H9 (cell line): ENCODE results near the gene NRROS. TPM values are rescaled to one million over a fixed set of nuclear protein-coding genes. Genes with fewer than 3 reads are reported as not detected.
A peak's percentile ranks its signal among the peaks of the same experiment; 100 is the strongest.
"Not testable (repeated sequence)": the region's sequence is repeated elsewhere in the genome, so short reads cannot be mapped to it uniquely, and the experiment has no call there.

Experiments used
- DNase-seq: peaks from one replicate; pipeline ENCODE4 v3.0.0-alpha.2; 2017
- H2AFZ ChIP-seq: one replicate; pipeline ENCODE4 v1.6.1; 2013; ENCODE audit warnings: mild to moderate bottlenecking, low read length, control low read depth, moderate library complexity
- H2AK5ac ChIP-seq: 2 replicates; pipeline ENCODE4 v1.6.1; 2013; ENCODE audit warnings: low read length, control low read depth, mixed read lengths; ENCODE audit not compliant: insufficient read length
- H2BK120ac ChIP-seq: one replicate; pipeline ENCODE4 v1.6.1; 2013; ENCODE audit warnings: low read depth, mild to moderate bottlenecking, low read length, control low read depth, inconsistent platforms; ENCODE audit not compliant: poor library complexity, severe bottlenecking
- H2BK12ac ChIP-seq: 2 replicates; pipeline ENCODE4 v1.6.1; 2013; ENCODE audit warnings: low read length, control low read depth, mixed read lengths, low read depth; ENCODE audit not compliant: insufficient read length
- H2BK15ac ChIP-seq: 2 replicates; pipeline ENCODE4 v1.6.1; 2013; ENCODE audit warnings: low read depth, low read length, control low read depth
- H2BK20ac ChIP-seq: one replicate; pipeline ENCODE4 v1.6.1; 2013; ENCODE audit warnings: low read depth, mild to moderate bottlenecking, low read length, control low read depth, inconsistent platforms; ENCODE audit not compliant: poor library complexity, severe bottlenecking
- H2BK5ac ChIP-seq: 2 replicates; pipeline ENCODE4 v1.6.1; 2013; ENCODE audit warnings: low read length, control low read depth, mixed read lengths; ENCODE audit not compliant: insufficient read length
- H3K14ac ChIP-seq: 2 replicates; pipeline ENCODE4 v1.6.1; 2013; ENCODE audit warnings: low read length, control low read depth; ENCODE audit not compliant: insufficient read depth
- H3K18ac ChIP-seq: 2 replicates; pipeline ENCODE4 v1.6.1; 2013; ENCODE audit warnings: low read depth, mild to moderate bottlenecking, mixed read lengths, low read length, control low read depth; ENCODE audit not compliant: insufficient read length
- H3K23ac ChIP-seq: 2 replicates; pipeline ENCODE4 v1.6.1; 2013; ENCODE audit warnings: low read length, control low read depth, mixed read lengths, low read depth; ENCODE audit not compliant: insufficient read length
- H3K23me2 ChIP-seq: 2 replicates; pipeline ENCODE4 v1.6.1; 2013; ENCODE audit warnings: low read depth, mild to moderate bottlenecking, mixed read lengths, low read length, control low read depth; ENCODE audit not compliant: insufficient read length, poor library complexity, severe bottlenecking
- H3K27ac ChIP-seq: 2 replicates; pipeline ENCODE4 v1.5.1; 2013; ENCODE audit warnings: low read length, control low read depth, mixed read lengths, low read depth; ENCODE audit not compliant: insufficient read length
- H3K27me3 ChIP-seq: 2 replicates; pipeline ENCODE4 v1.6.1; 2013; ENCODE audit warnings: low read length, control low read depth, inconsistent platforms; ENCODE audit not compliant: insufficient read depth
- H3K4ac ChIP-seq: 2 replicates; pipeline ENCODE4 v1.6.1; 2013; ENCODE audit warnings: low read depth, mild to moderate bottlenecking, control low read depth, inconsistent platforms, low read length, moderate library complexity
- H3K4me1 ChIP-seq: 2 replicates; pipeline ENCODE4 v1.6.1; 2013; ENCODE audit warnings: low read length, control low read depth, inconsistent platforms; ENCODE audit not compliant: insufficient read depth
- H3K4me2 ChIP-seq: 2 replicates; pipeline ENCODE4 v1.6.1; 2013; ENCODE audit warnings: low read length, control low read depth, mixed read lengths; ENCODE audit not compliant: insufficient read length, insufficient read depth
- H3K56ac ChIP-seq: 2 replicates; pipeline ENCODE4 v1.6.1; 2013; ENCODE audit warnings: low read depth, mild to moderate bottlenecking, mixed read lengths, low read length, control low read depth; ENCODE audit not compliant: insufficient read length
- H3K79me1 ChIP-seq: 2 replicates; pipeline ENCODE4 v1.6.1; 2013; ENCODE audit warnings: low read depth, mild to moderate bottlenecking, moderate library complexity, low read length, control low read depth, inconsistent platforms; ENCODE audit not compliant: insufficient read depth, poor library complexity, severe bottlenecking
- H3K79me2 ChIP-seq: 2 replicates; pipeline ENCODE4 v1.6.1; 2013; ENCODE audit warnings: low read length, control low read depth, inconsistent platforms; ENCODE audit not compliant: insufficient read depth
- H3K9ac ChIP-seq: 2 replicates; pipeline ENCODE4 v1.6.1; 2013; ENCODE audit warnings: low read length, control low read depth, mixed read lengths; ENCODE audit not compliant: insufficient read length; ENCODE audit errors: extremely low read depth
- H3K9me3 ChIP-seq: one replicate; pipeline ENCODE4 v1.6.1; 2013; ENCODE audit warnings: low read depth, low read length, inconsistent platforms; ENCODE audit not compliant: control insufficient read depth
- H3T11ph ChIP-seq: one replicate; pipeline ENCODE4 v1.6.1; 2013; ENCODE audit warnings: mild to moderate bottlenecking, low read length, control low read depth, inconsistent platforms
- H4K20me1 ChIP-seq: one replicate; pipeline ENCODE4 v1.6.1; 2013; ENCODE audit not compliant: control insufficient read depth, insufficient read length, insufficient read depth
- H4K5ac ChIP-seq: 2 replicates; pipeline ENCODE4 v1.6.1; 2013; ENCODE audit warnings: low read depth, mild to moderate bottlenecking, mixed read lengths, low read length, control low read depth; ENCODE audit not compliant: insufficient read length
- H4K8ac ChIP-seq: replicated peaks from 2 replicates; pipeline ENCODE4 v1.6.1; 2013; ENCODE audit warnings: low read length, control low read depth, mixed read lengths, low read depth; ENCODE audit not compliant: insufficient read length
- H4K91ac ChIP-seq: 2 replicates; pipeline ENCODE4 v1.6.1; 2013; ENCODE audit warnings: low read depth, mild to moderate bottlenecking, moderate library complexity, mixed read lengths, low read length, control low read depth; ENCODE audit not compliant: insufficient read length
- H3K27ac Mint-ChIP-seq, 3 experiments: 2 replicates in 2 of 3; 3 replicates in 1 of 3; pipeline ENCODE4 v1.8.0; 2020 to 2021; ENCODE audit warnings: mixed read lengths in 3 of 3, mild to moderate bottlenecking in 1 of 3, moderate library complexity in 1 of 3
- H3K27me3 Mint-ChIP-seq: 2 replicates; pipeline ENCODE4 v1.8.0; 2021; ENCODE audit warnings: low read depth, mild to moderate bottlenecking, moderate library complexity, mixed read lengths
- H3K36me3 Mint-ChIP-seq, 3 experiments: 2 replicates in 2 of 3; 3 replicates in 1 of 3; pipeline ENCODE4 v1.8.0; 2020 to 2021; ENCODE audit warnings: low read depth in 3 of 3, mixed read lengths in 3 of 3; ENCODE audit not compliant: insufficient read depth in 1 of 3
- H3K4me1 Mint-ChIP-seq, 2 experiments: 2 replicates each; pipeline ENCODE4 v1.8.0; 2020; ENCODE audit warnings: mixed read lengths in 2 of 2
- H3K4me3 Mint-ChIP-seq, 2 experiments: 2 replicates in 1 of 2; 3 replicates in 1 of 2; pipeline ENCODE4 v1.8.0; 2020 to 2021; ENCODE audit warnings: mild to moderate bottlenecking in 2 of 2, mixed read lengths in 2 of 2, moderate library complexity in 1 of 2
- H3K9me3 Mint-ChIP-seq, 2 experiments: 2 replicates in 1 of 2; 3 replicates in 1 of 2; pipeline ENCODE4 v1.8.0; 2020; ENCODE audit warnings: mild to moderate bottlenecking in 2 of 2, mixed read lengths in 2 of 2, moderate library complexity in 1 of 2
- WGBS: extraction: QIAGEN DNeasy Blood & Tissue Kit; methylation state at CpG from one replicate; pipeline ENCODE4 v1.1.7; 2013; ENCODE audit warnings: missing lambda C conversion rate, low lambda C conversion rate, mixed read lengths; ENCODE audit not compliant: insufficient read length; ENCODE audit errors: extremely low coverage; 5-methylcytosine and 5-hydroxymethylcytosine counted together
- total RNA-seq: library from RNA; stranded (reverse); gene quantifications from 2 replicates; pipeline ENCODE4 v1.2.1, GENCODE V29; 2021
- TF ChIP-seq, protein P1 (sequence below): fragments of 200-600 bp; sonication (generic); conservative IDR thresholded peaks from 3 replicates; pipeline ENCODE4 v1.8.0; 2021; ENCODE audit warnings: antibody characterized with exemption, mild to moderate bottlenecking

Gene NRROS
- total RNA-seq, 1 experiment from 2014 or later: 4.0 TPM

DNA sequence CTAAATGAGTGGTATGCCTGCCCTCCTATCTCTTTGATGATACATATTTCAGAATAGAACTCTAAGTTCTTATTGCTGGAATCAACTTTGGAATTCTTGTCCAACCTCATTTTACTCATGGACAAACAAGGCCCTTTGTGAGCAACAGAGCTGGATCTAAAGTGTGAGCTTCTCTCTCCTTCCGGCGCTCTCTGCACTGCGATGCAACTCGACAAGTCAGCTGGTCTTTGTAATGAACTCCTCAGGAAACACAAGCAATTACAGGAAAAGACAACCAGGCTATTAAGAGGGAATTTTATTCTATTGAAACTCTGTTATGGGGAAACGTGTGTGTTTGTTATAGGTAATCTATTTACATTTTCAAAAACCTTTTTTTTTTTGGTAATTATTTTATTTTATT lies 20.3 kb upstream of the NRROS start:
- peaks cover 18 to 21% of the 10 kb centered on the region in 2 experiments for H3K4me1 Mint-ChIP-seq
- Histone ChIP-seq H3T11ph (no peak overlapping the region), H3K4me2 (no peak overlapping the region), H3K27ac (no peak overlapping the region), H3K79me2 (no peaks in the 10 kb centered on the region), H4K91ac (no peak overlapping the region), H3K14ac (no peak overlapping the region), H4K8ac (no peak overlapping the region), H2BK20ac (no peak overlapping the region), H2BK15ac (no peak overlapping the region), H4K5ac (no peak overlapping the region), H3K9me3 (no peaks in the 10 kb centered on the region), H2AFZ (no peak overlapping the region), H2BK120ac (no peak overlapping the region), H4K20me1 (no peaks in the 10 kb centered on the region), H2BK5ac (no peak overlapping the region), H3K4ac (no peak overlapping the region), H3K79me1 (no peaks in the 10 kb centered on the region), H3K23ac (no peak overlapping the region), H3K56ac (no peak overlapping the region), H3K18ac (no peak overlapping the region), H3K4me1 (peaks cover 3% of the 10 kb centered on the region; the same call in 1 of the 2 replicates), H2BK12ac (no peak overlapping the region), H3K9ac (no peak overlapping the region), H3K23me2 (no peaks in the 10 kb centered on the region), H3K27me3 (no peaks in the 10 kb centered on the region), H2AK5ac (no peak overlapping the region)
- no CpG with 5 or more reads among the region's 5 CpGs for WGBS
- TF ChIP-seq, protein P1, sequence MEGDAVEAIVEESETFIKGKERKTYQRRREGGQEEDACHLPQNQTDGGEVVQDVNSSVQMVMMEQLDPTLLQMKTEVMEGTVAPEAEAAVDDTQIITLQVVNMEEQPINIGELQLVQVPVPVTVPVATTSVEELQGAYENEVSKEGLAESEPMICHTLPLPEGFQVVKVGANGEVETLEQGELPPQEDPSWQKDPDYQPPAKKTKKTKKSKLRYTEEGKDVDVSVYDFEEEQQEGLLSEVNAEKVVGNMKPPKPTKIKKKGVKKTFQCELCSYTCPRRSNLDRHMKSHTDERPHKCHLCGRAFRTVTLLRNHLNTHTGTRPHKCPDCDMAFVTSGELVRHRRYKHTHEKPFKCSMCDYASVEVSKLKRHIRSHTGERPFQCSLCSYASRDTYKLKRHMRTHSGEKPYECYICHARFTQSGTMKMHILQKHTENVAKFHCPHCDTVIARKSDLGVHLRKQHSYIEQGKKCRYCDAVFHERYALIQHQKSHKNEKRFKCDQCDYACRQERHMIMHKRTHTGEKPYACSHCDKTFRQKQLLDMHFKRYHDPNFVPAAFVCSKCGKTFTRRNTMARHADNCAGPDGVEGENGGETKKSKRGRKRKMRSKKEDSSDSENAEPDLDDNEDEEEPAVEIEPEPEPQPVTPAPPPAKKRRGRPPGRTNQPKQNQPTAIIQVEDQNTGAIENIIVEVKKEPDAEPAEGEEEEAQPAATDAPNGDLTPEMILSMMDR: no peak
- DNase-seq: no peak
- no peaks in the 10 kb centered on the region for H3K27me3 Mint-ChIP-seq
- no peak overlapping the region for H3K4me3 Mint-ChIP-seq
- peak overlapping the region; percentile 21 to 78 (median 38); a peak in 4 of 7 replicates for H3K27ac Mint-ChIP-seq
- H3K36me3 Mint-ChIP-seq: no peaks in the 10 kb centered on the region
- H3K9me3 Mint-ChIP-seq: no peaks in the 10 kb centered on the region

DNA sequence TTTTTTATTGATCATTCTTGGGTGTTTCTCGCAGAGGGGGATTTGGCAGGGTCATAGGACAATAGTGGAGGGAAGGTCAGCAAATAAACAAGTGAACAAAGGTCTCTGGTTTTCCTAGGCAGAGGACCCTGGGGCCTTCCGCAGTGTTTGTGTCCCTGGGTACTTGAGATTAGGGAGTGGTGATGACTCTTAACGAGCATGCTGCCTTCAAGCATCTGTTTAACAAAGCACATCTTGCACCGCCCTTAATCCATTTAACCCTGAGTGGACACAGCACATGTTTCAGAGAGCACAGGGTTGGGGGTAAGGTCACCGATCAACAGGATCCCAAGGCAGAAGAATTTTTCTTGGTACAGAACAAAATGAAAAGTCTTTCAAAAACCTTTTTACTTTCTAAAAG lies 19.9 kb upstream of the NRROS start:
- H3K79me2 ChIP-seq, H3K27ac ChIP-seq, H3K23me2 ChIP-seq, H2BK20ac ChIP-seq, H3K36me3 Mint-ChIP-seq, H2BK120ac ChIP-seq, H4K8ac ChIP-seq, H2BK15ac ChIP-seq, H3K9ac ChIP-seq, H3K4me3 Mint-ChIP-seq, H3K79me1 ChIP-seq, H2AFZ ChIP-seq, H4K5ac ChIP-seq, H3K9me3 ChIP-seq, H3K27me3 ChIP-seq, H3K4me2 ChIP-seq, H2AK5ac ChIP-seq, H2BK5ac ChIP-seq, H4K91ac ChIP-seq, H3K9me3 Mint-ChIP-seq, H2BK12ac ChIP-seq, H3K56ac ChIP-seq, H3K23ac ChIP-seq, DNase-seq, H3K4me1 ChIP-seq, H3K4ac ChIP-seq, H3K27me3 Mint-ChIP-seq, H3K18ac ChIP-seq, H3K14ac ChIP-seq, H4K20me1 ChIP-seq, H3T11ph ChIP-seq: not testable (repeated sequence)
- H3K4me1 Mint-ChIP-seq: peaks cover 21% of the 10 kb centered on the region in 2 experiments
- WGBS: no CpG with 5 or more reads among the region's 5 CpGs
- 0 out of 7 replicates have a peak overlapping the region, but pooled peaks have one; percentile 8 to 69 (median 11) for H3K27ac Mint-ChIP-seq
